GM12891 (cell line): ENCODE results near the gene CST11.

Source experiments
- POLR2A ChIP-seq: IDR thresholded peaks from 2 replicates; pipeline ENCODE4 v1.6.1; 2011; ENCODE audit warnings: low read depth, low read length, control low read depth
- POLR2AphosphoS5 ChIP-seq: IDR thresholded peaks from 2 replicates; pipeline ENCODE4 v1.6.1; 2011; ENCODE audit warnings: low read depth, low read length, control low read depth
- POU2F2 ChIP-seq: IDR thresholded peaks from 2 replicates; pipeline ENCODE4 v1.6.1; 2011; ENCODE audit warnings: low read depth, mild to moderate bottlenecking, control low read depth, low read length, moderate library complexity

DNA sequence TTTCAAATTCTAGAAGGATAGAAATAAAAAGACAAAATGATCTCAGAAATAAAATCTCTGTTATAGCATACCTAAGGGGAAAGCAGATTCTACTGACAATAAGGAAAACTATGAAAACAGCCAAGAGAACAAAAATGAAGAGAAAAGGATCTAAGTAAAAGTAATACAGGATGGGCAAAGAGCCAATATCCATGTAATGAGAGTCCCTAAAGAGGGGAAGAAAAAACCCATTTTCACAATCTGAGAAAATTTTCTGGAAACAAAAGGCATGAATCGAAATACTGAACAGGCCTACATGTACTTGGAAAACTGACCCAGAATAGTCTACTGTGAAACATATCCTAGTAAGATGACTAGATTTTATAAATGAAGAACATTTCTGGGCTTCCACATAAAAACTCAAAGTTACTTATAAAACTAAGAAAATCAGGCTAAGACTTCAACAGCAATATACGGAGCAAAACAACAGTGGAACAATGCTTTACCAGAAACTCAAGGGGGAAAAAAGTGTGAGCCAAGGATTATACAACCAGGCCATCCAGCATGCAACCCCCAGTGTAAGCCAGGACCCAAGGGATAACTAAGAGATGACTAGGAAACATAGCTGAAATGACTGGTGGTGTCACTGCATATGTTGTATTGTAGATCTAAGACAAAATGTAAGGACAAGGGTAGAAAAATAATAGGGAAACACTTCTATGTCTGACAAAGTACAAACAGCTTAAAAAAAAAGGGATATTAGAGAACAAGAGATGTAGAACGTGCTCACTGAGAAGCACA is 41.6 kb downstream of the CST11 start:
- no peak for TF ChIP-seq POLR2A
- no peak for TF ChIP-seq POU2F2
- TF ChIP-seq POLR2AphosphoS5: no peak
